ENCODE measurements around the gene CDS1.
"Not testable (repeated sequence)": the region's sequence is repeated elsewhere in the genome, so short reads cannot be mapped to it uniquely, and the experiment has no call there.

The CDS1 gene

DNA sequence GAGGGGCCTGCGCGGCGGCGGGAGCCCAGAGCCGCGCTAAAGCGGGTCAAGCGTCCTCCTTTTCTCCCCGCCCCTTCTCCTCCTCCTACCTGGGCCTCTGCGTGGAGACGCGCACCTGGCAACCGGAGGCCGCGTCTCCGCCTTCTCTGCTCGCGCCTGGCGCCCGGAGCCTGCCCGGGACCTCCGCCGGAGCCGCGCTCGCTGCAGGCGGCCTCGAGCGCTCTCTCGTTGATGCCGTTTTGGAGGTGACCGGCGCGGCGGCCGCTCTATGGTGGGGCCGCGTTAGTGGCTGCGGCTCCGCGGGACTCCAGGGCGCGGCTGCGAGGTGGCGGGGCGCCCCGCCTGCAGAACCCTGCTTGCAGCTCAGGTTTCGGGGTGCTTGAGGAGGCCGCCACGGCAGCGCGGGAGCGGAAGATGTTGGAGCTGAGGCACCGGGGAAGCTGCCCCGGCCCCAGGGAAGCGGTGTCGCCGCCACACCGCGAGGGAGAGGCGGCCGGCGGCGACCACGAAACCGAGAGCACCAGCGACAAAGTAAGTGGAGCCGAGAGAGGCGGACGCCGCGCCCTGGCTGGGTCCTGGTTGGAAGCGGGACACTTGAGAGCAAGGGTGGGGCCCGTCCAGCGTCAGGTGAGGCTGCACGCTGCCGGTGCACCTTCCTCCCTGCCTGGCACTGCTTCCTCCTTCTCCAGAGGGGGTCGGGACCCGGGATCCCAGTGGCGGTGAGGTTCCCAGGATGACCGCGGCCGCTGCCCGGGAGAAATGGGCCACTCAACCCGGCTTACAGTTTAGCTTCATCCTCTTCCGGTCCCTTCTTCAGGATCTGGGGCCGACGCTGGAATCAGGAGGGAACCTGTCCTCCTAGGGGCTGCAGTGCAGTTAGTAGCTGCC is at the start of gene CDS1:
Gene CDS1, plus strand, starts transcription at position 140 of the 888 bp plus-strand sequence. Its CDS starts 275 bp downstream, at position 415.
- DNase-seq (ENCODE audit: low read depth in 2 of 3, low spot score in 1 of 3): no peak

DNA sequence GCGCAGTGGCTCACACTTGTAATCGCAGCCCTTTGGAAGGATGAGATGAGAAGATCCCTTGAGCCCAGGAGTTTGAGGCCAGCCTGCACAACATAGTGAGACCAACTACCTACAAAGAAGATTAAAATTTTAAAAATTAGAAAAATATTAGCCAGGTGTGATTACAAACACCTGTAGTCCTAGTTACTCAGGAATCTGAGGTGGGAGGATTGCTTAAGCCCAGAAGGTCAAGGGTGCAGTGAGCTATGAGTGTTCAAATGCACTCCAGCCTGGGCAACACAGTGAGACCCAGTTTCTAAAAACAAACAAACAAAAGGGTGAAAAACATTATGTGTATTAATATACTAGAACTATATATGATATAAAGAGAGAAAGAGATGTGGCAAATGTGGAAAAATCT is 47.0 kb upstream of the CDS1 start:
- DNase-seq (ENCODE audit: low read depth in 2 of 3, low spot score in 1 of 3): no peak

DNA sequence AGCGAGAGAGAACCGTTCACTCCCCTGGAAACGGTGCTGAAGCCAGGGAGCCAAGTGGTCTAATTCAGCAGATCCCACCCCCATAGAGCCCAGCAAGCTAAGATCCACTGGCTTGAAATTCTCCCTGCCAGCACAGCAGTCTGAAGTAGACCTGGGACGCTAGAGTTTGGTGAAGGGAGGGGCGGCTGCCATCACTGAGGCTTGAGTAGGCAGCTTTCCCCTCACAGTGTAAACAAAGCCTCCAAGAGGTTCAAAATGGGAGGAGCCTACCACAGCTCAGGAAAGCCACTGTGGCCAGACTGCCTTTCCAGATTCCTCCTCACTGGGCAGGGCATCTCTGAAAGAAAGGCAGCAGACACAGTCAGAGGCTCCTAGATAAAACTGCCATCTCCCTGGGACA is 37.8 kb upstream of the CDS1 start:
- DNase-seq (ENCODE audit: low read depth in 2 of 3, low spot score in 1 of 3): no peak

DNA sequence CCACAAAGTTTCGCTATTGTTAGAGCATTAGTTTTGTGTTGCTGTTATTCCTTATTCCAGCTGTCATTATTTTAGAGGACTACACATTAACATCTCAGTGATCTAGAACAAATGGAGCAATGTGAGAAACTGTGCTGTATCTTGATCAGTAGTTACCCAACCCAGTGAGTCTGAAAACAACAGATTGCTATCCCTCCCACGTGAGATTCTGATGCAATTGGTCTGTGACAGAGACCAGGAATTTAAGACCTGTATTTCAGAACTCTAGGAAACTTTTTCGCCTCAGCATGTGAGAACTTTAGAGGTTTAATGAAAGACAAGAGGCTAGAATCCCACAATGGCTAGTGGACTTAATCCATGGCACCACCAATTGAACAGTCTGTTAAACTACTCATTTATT is 35.7 kb upstream of the CDS1 start:
- no peak for DNase-seq (ENCODE audit: low read depth in 2 of 3, low spot score in 1 of 3)

DNA sequence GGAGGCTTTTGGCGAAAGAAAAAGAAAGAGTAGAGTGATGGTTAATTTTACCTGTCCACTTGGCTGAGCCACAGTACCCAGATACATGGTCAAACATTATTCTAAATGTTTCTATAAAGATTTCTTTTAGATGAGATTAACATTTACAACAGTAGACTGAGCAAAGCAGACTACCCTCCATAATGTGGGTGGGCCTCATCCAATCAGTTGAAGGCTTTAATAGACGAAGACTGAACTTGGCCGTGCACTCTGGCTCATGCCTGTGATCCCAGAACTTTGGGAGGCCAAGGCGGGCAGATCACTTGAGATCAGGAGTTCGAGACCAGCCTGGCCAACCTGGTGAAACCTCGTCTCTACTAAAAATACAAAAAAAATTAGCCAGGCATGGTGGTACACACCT is 33.7 kb upstream of the CDS1 start:
- DNase-seq (ENCODE audit: low read depth in 2 of 3, low spot score in 1 of 3): not testable (repeated sequence)

DNA sequence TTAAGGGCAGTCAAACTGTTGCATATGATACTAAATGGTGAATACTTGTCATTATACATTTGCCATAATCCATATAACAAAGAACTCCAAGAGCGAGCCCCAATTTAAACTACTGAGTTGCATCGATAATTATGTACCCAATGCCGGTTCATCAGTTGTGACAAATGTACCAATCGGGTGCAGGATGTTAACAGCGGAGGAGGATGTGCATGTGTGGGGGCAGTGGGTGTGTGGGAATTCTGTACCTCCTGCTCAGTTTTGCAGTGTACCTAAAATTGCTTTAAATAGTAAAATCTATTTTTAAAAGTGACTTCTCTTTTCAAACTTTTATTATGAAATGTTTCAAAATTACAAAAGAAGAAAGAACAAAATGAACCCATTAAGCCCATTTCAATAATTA is 20.8 kb upstream of the CDS1 start:
- no peak for DNase-seq (ENCODE audit: low read depth in 2 of 3, low spot score in 1 of 3)

DNA sequence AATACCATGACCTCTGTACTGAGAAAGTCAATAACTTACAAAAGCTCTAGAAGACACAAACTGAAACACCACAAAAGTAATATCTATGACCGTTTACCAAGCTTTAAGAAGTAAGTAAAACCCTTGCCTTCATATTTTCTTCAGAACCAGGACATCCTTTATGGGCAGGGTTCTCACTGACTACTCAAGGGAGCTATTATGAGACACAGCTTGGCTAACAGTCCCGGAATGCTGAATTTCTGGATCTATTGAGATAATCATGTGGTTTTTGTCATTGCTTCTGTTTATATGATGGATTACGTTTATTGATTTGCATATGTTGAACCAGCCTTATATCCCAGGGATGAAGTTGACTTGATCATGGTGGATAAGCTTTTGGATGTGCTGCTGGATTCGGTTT is 19.9 kb upstream of the CDS1 start:
- DNase-seq (ENCODE audit: low read depth in 2 of 3, low spot score in 1 of 3): no peak

DNA sequence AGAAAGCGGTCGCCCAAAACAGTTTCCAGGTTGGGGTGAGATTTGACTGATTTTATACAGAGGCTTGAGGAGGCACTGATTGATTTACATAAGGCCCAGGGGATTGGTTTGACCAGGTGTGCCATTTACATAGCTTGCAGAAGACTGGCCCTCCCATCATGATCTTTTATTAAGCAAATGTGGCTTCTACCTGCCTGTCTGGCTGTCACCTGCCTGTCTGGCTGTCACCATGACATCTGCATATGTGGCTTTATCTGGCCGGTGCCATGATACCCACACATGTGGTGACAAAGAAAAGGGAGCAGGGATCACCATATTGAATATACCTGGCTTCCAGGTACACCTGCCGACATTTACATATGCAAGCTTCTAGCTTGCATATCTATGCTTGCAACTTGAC is 17.0 kb upstream of the CDS1 start:
- no peak for DNase-seq (ENCODE audit: low read depth in 2 of 3, low spot score in 1 of 3)

DNA sequence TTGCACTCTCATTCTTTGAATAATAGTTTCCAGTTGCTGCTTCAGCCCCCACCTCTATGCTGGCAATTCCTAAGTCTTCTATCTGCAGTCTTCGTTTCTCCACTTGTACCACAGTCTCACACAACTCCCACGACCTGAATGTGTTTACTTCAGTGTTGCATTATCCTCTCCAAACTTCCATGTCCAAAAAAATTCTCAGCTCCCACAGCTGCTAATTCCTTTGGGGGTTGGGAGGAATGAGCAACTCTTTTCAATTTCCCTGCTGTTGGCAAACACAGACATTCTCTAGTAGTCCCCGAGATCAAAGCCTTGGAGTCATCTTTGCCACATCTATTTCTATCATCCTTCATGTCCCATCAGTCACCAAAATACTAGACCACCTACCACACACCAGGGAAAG is 14.4 kb upstream of the CDS1 start:
- DNase-seq (ENCODE audit: low read depth in 2 of 3, low spot score in 1 of 3): no peak

DNA sequence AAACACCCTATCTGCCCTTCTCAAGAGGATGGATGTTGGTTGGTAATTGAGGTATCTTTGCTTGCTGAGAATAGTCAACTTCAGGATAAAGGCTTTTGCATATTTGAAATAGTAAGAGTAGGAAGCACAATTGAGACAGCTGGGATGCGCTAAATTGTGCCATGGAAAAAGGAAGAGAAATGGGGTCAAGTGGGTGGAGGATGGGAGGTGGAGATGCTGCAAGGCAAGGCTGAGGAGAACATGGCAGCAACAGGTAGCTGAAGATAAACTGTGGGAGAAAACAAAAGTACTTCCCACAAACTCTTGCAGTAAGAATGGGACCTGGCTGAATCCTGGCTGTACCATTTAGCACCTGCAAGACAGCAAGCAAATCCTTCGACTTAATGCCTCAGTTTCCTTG is 13.9 kb upstream of the CDS1 start:
- no peak for DNase-seq (ENCODE audit: low read depth in 2 of 3, low spot score in 1 of 3)

DNA sequence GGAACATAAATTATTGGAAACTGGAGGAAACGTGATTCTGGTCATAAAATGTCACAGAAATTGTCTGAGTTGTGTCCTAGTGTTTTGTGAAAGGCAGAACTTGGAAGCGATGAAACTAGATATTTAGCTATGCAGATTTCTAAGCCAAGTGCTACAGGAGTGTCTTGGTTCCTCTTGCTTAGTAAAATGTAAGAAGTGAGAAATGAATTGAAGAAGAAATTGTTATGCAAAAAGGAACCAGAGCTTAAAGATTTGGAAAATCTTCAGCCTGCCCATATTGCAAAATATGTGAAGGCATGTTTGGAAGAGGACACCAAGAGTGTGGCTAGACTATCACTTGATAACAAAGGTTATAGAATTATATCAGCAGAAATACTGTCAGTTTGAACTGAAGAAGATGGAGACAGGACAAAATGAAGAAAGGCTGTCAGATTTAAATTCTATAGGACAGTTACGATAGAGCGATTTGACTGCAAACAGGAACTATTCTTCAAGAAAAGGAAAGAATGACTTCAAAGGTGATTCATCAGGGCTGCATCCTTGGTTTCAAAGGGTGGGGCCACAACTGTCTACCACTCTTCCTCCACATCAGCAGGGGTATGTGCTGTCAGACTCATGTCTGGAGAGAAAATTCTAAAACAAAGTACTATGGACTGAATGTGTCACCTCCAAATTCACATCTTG is 9.4 kb upstream of the CDS1 start:
- DNase-seq (ENCODE audit: low read depth in 2 of 3, low spot score in 1 of 3): no peak

DNA sequence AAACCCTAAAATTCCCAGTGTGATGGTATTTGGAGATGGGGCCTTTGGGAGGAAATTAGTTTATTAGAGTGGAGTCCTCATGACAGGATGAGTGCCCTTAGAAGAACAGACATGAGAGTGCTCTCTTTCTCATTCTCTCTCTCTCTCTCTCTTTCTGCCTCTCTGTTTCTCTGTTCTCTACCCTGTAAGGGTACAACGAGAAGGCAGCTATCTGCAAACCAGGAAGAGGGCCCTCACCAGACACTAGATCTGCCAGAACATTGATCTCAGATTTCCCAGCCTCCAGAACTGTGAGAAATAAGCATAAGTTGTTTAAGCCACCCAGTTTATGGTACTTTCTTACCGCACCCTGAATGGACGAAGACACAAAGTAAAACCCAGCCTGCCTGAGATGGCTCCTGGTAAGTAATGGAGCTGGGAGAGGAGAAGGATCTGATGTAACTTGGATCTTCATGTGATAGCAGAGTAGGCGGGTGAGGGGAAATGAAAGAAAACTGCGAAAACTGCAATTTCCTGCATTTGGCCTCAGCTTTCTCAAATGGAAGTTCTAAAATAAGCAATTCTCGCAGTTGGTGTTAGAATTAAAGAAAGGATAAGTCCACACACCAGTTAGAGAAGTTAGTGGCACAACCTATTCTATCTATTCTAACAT is 8.7 kb upstream of the CDS1 start:
- no peak for DNase-seq (ENCODE audit: low read depth in 2 of 3, low spot score in 1 of 3)

DNA sequence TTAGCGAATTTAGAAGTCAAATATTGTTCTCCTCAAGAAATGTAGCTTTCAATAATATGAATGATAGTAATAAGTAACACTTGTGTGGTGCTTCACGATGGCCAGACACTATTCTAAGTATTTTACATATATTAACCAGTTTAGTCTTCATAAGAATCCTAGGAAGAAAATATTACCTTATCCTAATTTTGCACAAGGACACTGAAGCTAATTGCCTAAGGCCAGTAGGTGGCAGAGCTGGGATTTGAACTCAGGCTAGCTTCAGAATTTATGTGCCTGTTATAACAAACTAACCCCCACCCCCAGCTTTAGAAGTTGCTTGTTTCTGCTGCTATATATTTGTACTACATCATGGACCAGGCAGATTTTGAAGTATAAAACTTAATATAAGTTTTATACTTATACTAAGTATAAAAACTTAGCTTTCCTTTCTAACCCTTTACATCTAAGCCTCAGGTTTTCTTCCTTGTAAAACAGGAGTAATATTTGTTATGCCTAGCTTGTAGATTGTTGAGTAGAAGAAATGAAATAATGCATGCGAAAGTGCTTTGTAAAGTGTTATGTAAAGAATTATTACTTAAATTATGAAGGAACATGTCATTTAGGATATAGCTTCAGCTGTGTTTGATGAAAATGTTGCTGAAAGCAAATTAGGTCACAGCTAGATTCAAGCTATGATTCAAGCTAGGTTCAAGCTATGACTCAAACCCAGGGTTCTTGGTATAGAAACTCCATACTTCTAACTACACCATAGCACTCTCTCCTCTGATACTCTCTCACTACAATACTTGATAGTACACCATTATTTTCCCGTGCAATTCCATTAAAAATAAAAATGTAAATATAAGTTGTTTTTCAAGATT is 4.2 kb upstream of the CDS1 start:
- DNase-seq (ENCODE audit: low read depth in 2 of 3, low spot score in 1 of 3): no peak

DNA sequence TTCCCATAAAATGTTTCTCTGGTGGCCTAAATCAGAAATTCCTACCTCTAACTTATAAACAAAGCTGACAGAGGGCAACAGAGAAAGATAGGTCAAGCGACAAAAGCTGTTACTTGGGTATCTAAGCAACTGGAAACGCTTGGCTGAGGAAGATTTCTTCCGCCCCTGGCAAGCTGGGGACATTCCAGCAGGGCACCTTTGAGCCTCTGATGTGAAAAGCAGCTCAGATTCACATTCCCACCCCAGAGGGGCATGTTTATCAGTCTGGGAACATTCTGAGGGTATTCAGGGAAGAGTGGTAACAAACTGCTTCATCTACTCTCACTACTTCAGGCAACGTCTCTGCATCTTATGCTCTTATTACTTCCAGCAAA is 3.5 kb upstream of the CDS1 start:
- no peak for DNase-seq (ENCODE audit: low read depth in 2 of 3, low spot score in 1 of 3)

DNA sequence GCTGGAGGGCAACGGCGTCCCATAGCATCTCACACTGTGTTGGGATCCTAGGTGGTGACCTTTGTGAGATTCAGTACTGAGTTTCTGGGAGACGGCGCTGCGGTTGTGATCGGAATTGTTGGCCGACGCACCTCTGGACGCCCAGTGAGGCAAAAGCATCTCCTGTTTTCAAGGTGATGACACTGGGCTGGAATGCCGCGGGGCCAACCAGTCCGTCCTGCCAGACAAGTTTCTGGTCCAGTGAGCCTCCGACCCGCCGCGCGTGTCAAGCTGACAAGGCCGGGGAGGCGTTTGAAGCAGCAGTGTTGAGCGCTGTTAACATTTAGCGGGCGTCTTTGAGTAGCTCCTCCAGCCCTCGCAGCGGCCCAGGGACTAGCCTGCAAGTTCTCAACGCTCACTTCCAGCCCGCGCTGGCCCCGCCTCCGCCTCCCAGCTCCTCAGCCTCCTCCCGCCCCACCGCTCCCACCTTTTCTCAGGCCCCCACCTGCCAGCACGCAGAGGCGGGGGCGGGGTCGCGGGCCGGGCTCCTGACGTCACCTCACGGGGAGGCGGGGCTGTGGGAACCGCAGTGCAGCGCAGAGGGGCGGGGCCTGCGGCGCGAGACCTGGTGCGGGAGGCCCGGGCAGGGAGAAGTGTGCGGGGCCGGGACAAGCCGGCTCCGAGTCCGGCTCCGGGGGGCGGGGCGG is 482 bp upstream of the CDS1 start:
- DNase-seq (ENCODE audit: low read depth in 2 of 3, low spot score in 1 of 3): peak; percentile 61 to 75 (median 75)

DNA sequence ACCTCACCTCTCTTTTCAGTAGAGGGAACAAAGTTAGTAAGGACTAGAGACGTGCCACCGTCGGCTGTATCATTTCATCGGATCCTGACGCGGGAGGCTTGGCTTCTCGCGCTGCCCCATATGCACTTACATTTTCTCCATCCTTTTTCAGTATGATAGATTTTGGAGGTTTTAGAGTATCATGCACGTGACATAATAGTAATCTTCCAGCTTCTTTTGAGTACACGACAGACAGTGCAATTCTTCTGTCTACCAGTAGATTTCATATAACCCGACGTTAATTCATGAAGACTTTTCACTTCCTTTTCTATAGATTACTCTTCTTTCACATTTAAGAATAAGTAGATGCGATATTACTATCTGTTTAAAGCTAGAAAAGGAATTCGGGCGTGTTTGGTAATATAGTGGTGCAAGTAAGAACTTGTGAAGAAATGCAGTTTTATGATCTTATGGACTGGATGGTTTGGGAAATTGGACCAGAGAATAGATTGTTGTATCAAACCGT is 1.0 kb downstream of the CDS1 start:
- no peak for DNase-seq (ENCODE audit: low read depth in 2 of 3, low spot score in 1 of 3)

DNA sequence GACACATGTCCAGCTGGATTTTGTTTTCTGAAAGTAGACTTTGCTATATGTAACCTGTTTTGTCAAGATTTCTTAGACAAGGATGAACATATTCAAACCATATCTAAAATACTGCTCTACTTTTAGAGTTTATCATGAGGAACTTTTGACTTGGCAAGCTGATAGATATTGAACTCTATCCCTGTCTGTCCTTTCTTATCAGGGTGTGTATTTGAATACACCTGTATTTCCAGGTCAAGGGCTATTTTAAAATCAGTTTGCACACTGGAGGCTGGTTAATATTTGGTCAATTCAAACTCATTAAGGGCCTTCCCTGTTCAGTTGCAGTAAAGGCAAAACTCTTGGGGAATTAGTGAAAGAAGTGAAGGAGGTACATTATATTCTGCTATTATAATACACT is 2.3 kb downstream of the CDS1 start:
- no peak for DNase-seq (ENCODE audit: low read depth in 2 of 3, low spot score in 1 of 3)

DNA sequence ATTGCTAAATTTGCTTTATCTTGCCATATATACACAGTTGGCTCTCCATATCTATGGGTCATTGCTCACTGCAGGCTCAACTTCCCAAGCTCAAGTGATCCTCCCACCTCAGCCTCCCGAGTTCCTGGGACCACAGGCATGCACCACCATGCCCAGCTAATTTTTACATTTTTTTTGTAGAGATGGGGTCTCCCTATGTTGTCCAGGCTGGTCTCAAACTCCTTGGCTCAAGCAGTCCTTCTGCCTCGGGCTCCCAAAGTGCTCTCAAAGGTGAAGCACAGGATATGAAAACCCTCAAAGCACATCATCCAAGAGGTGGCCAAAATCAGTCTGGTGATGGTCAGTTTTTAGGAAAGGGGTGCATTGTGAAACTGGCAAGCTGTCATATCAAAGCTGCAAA is 11.8 kb downstream of the CDS1 start:
- no peak for DNase-seq (ENCODE audit: low read depth in 2 of 3, low spot score in 1 of 3)

DNA sequence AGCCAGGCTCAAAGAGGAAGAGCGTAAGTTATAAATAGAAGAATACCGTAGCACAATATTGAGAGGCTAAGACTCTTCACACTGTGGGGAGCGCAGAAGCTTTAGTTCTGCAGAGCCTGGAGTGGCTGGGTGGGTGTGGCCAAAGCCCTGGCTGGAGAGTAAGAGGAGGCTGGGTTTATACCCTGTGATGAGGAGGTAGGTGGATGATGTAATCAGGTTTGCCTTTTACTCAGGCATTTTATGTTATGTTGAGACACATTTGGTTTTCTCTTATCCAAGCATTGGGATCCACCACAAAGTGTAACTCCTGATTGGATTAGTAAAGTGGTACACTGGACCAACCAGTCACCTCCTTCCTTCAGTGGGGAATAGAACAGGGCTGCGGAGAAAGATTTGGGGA is 13.9 kb downstream of the CDS1 start:
- DNase-seq (ENCODE audit: low read depth in 2 of 3, low spot score in 1 of 3): no peak

DNA sequence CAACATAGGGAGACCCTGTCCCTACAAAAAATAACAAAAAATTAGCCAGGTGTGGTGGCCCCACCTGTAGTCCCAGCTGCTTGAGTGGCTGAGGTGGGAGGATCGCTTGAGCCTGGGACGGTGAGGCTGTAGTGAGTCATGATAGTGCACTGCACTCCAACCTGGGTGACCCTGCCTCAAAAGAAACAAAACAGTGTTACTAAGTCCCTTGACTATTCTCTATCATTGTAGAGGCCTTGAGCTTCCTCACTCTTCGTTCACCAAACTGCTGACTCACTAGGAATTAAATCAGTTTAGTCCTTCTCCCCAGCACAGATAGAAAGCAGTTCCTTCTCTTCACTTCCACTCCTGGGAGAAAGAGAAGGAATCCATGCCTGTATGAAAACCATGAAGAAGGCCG is 14.5 kb downstream of the CDS1 start:
- DNase-seq (ENCODE audit: low read depth in 2 of 3, low spot score in 1 of 3): no peak
